Liver (tissue), 3 donors: Measurements from ENCODE around the gene TENM3.

Source experiments
- EGR1 ChIP-seq, 2 donors: IDR thresholded peaks; 2 replicates each; pipeline ENCODE4 v1.6.1; 2016 to 2018; ENCODE audit warnings: antibody characterized with exemption in 2 of 2, low read depth in 2 of 2
- HNF4A ChIP-seq, 2 donors: conservative IDR thresholded peaks; 2 replicates each; pipeline ENCODE4 v1.6.1; 2016; ENCODE audit warnings: antibody characterized with exemption in 2 of 2, mild to moderate bottlenecking in 2 of 2
- JUND ChIP-seq, 2 donors: IDR thresholded peaks; 2 replicates each; pipeline ENCODE4 v1.6.1; 2016; ENCODE audit warnings: antibody characterized with exemption in 2 of 2
- NR2F2 ChIP-seq: IDR thresholded peaks from 2 replicates; pipeline ENCODE4 v1.6.1; 2016; ENCODE audit warnings: antibody characterized with exemption
- RAD21 ChIP-seq, 2 donors: IDR thresholded peaks; 2 replicates each; pipeline ENCODE4 v1.6.1; 2016; ENCODE audit warnings: antibody characterized with exemption in 2 of 2, mild to moderate bottlenecking in 2 of 2
- RXRA ChIP-seq, 2 donors: IDR thresholded peaks; 2 replicates each; pipeline ENCODE4 v1.6.1; 2017 to 2018; ENCODE audit warnings: antibody characterized with exemption in 2 of 2, mild to moderate bottlenecking in 1 of 2
- SP1 ChIP-seq: IDR thresholded peaks from 2 replicates; pipeline ENCODE4 v1.6.1; 2018; ENCODE audit warnings: antibody characterized with exemption, mild to moderate bottlenecking
- YY1 ChIP-seq: IDR thresholded peaks from 2 replicates; pipeline ENCODE4 v1.6.1; 2016; ENCODE audit warnings: antibody characterized with exemption, mild to moderate bottlenecking
- TF ChIP-seq, protein P1 (sequence below): fragments of 150-350 bp; IDR thresholded peaks from 2 replicates; pipeline ENCODE4 v1.5.1; 2017; ENCODE audit warnings: improper control_type of control experiment, low read depth, low read length; ENCODE audit not compliant: missing input control
- TF ChIP-seq, protein P2 (sequence below): IDR thresholded peaks from 2 replicates; pipeline ENCODE4 v1.6.1; 2016; ENCODE audit warnings: antibody characterized with exemption
- TF ChIP-seq, protein P3 (sequence below): IDR thresholded peaks from 2 replicates; pipeline ENCODE4 v1.6.1; 2016; ENCODE audit warnings: antibody characterized with exemption, mild to moderate bottlenecking
- TF ChIP-seq, protein P4 (sequence below): IDR thresholded peaks from 2 replicates; pipeline ENCODE4 v1.6.1; 2016; ENCODE audit warnings: antibody characterized with exemption
- TF ChIP-seq, protein P5 (sequence below): IDR thresholded peaks from 2 replicates; pipeline ENCODE4 v1.6.1; 2016; ENCODE audit warnings: antibody characterized with exemption
- donor health status: healthy.
- donor health status: healthy.

DNA sequence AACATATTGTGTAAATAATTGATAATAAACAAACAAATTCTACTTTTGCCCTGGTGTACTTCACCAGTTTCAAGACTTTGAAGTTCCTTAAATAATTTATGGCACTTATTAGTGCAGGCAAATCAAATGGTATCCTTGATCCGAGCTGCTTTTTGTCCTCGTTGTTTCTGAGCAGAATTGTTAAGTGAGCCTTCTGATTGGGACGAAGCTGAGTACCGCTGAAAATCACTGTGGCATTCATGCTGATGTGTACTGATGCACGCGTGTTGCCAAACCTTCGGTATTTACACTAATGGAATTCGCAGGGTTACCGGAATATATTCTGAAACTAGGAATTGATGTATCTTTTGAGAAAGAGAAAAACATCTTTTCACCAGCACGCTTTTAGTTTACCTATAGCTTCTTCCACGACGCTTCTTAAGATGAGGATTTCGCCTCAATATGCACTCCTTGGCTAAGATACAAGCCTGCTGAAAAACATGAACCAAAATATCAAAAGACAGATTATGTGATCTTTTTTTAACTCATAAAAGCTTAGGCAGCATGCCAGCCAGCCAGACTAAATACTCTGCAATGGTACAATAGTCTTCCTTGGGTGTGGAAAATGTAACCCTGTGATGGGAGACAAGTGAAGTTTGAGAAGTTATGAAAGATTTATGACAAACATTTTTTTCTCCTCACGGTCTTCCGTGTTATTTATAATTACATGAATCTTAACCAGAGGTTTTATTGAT lies 48.9 kb upstream of the TENM3 start:
- TF ChIP-seq, protein P1, sequence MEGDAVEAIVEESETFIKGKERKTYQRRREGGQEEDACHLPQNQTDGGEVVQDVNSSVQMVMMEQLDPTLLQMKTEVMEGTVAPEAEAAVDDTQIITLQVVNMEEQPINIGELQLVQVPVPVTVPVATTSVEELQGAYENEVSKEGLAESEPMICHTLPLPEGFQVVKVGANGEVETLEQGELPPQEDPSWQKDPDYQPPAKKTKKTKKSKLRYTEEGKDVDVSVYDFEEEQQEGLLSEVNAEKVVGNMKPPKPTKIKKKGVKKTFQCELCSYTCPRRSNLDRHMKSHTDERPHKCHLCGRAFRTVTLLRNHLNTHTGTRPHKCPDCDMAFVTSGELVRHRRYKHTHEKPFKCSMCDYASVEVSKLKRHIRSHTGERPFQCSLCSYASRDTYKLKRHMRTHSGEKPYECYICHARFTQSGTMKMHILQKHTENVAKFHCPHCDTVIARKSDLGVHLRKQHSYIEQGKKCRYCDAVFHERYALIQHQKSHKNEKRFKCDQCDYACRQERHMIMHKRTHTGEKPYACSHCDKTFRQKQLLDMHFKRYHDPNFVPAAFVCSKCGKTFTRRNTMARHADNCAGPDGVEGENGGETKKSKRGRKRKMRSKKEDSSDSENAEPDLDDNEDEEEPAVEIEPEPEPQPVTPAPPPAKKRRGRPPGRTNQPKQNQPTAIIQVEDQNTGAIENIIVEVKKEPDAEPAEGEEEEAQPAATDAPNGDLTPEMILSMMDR, result no peak
- TF ChIP-seq, protein P2, sequence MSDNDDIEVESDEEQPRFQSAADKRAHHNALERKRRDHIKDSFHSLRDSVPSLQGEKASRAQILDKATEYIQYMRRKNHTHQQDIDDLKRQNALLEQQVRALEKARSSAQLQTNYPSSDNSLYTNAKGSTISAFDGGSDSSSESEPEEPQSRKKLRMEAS, result no peak
- no peak for TF ChIP-seq RAD21 (IDR thresholded peaks at IDR 0.05)
- TF ChIP-seq YY1, result no peak
- TF ChIP-seq HNF4A (conservative IDR thresholded peaks at IDR 0.05), result no peak
- no peak for TF ChIP-seq EGR1 (IDR thresholded peaks at IDR 0.05; ENCODE audit: low read depth in 2 of 2)
- TF ChIP-seq, protein P3, sequence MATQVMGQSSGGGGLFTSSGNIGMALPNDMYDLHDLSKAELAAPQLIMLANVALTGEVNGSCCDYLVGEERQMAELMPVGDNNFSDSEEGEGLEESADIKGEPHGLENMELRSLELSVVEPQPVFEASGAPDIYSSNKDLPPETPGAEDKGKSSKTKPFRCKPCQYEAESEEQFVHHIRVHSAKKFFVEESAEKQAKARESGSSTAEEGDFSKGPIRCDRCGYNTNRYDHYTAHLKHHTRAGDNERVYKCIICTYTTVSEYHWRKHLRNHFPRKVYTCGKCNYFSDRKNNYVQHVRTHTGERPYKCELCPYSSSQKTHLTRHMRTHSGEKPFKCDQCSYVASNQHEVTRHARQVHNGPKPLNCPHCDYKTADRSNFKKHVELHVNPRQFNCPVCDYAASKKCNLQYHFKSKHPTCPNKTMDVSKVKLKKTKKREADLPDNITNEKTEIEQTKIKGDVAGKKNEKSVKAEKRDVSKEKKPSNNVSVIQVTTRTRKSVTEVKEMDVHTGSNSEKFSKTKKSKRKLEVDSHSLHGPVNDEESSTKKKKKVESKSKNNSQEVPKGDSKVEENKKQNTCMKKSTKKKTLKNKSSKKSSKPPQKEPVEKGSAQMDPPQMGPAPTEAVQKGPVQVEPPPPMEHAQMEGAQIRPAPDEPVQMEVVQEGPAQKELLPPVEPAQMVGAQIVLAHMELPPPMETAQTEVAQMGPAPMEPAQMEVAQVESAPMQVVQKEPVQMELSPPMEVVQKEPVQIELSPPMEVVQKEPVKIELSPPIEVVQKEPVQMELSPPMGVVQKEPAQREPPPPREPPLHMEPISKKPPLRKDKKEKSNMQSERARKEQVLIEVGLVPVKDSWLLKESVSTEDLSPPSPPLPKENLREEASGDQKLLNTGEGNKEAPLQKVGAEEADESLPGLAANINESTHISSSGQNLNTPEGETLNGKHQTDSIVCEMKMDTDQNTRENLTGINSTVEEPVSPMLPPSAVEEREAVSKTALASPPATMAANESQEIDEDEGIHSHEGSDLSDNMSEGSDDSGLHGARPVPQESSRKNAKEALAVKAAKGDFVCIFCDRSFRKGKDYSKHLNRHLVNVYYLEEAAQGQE, result no peak
- TF ChIP-seq, protein P4, sequence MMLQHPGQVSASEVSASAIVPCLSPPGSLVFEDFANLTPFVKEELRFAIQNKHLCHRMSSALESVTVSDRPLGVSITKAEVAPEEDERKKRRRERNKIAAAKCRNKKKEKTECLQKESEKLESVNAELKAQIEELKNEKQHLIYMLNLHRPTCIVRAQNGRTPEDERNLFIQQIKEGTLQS, result no peak
- TF ChIP-seq NR2F2, result no peak
- TF ChIP-seq, protein P5, sequence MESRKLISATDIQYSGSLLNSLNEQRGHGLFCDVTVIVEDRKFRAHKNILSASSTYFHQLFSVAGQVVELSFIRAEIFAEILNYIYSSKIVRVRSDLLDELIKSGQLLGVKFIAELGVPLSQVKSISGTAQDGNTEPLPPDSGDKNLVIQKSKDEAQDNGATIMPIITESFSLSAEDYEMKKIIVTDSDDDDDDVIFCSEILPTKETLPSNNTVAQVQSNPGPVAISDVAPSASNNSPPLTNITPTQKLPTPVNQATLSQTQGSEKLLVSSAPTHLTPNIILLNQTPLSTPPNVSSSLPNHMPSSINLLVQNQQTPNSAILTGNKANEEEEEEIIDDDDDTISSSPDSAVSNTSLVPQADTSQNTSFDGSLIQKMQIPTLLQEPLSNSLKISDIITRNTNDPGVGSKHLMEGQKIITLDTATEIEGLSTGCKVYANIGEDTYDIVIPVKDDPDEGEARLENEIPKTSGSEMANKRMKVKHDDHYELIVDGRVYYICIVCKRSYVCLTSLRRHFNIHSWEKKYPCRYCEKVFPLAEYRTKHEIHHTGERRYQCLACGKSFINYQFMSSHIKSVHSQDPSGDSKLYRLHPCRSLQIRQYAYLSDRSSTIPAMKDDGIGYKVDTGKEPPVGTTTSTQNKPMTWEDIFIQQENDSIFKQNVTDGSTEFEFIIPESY, result no peak
- TF ChIP-seq RXRA (IDR thresholded peaks at IDR 0.05), result no peak
- no peak for TF ChIP-seq JUND (IDR thresholded peaks at IDR 0.05)
- TF ChIP-seq SP1, result no peak
